NCI-H2081 (cell line): ENCODE results near the gene UTP3.
"Not testable (repeated sequence)": the region's sequence is repeated elsewhere in the genome, so short reads cannot be mapped to it uniquely, and the experiment has no call there.

ENCODE experiments used
- DNase-seq, 2 experiments: peaks; one replicate each; lab custom pipeline; 2025; lab: John Stamatoyannopoulos, UW

Gene UTP3

GRCh38 chr4:70715097-70715496, 26.8 kb downstream of the UTP3 start:
- no peak for DNase-seq

GRCh38 chr4:70718811-70719604, 30.7 kb downstream of the UTP3 start:
- no peak for DNase-seq

- DNase-seq = peak; percentile 79 to 93
Observed at GRCh38 chr4:70721747-70722146, 33.4 kb downstream of the UTP3 start, which contains the start of gene RUFY3. RUFY3 (plus strand) TSS chr4:70721964; CDS start chr4:70722574, 610 bp downstream.

- DNase-seq = peak; percentile 44 to 51
Observed at GRCh38 chr4:70722199-70722791, 34.0 kb downstream of the UTP3 start.

- no peak for DNase-seq
Observed at GRCh38 chr4:70724463-70724862, 36.1 kb downstream of the UTP3 start.

GRCh38 chr4:70725633-70726032, 37.3 kb downstream of the UTP3 start:
- no peak for DNase-seq

GRCh38 chr4:70726515-70726914, 38.2 kb downstream of the UTP3 start:
- not testable (repeated sequence) for DNase-seq

- DNase-seq = no peak
Observed at GRCh38 chr4:70728091-70728490, 39.8 kb downstream of the UTP3 start.

GRCh38 chr4:70732878-70733277, 44.5 kb downstream of the UTP3 start:
- not testable (repeated sequence) for DNase-seq

- peak in 1 of 2 experiments; percentile 23 for DNase-seq
Observed at GRCh38 chr4:70734168-70734954, 46.0 kb downstream of the UTP3 start.

GRCh38 chr4:70734971-70735370, 46.6 kb downstream of the UTP3 start:
- DNase-seq = no peak

- not testable (repeated sequence) for DNase-seq
Observed at GRCh38 chr4:70735915-70736314, 47.6 kb downstream of the UTP3 start.

- no peak for DNase-seq
Observed at GRCh38 chr4:70737006-70737405, 48.7 kb downstream of the UTP3 start.

- no peak for DNase-seq
Observed at GRCh38 chr4:70737409-70737808, 49.1 kb downstream of the UTP3 start.

GRCh38 chr4:70739496-70740337, 51.4 kb downstream of the UTP3 start:
- no peak for DNase-seq
